ENCODE data around the gene PTRH1.
A peak's percentile ranks its signal among the peaks of the same experiment; 100 is the strongest.

Gene PTRH1

DNA sequence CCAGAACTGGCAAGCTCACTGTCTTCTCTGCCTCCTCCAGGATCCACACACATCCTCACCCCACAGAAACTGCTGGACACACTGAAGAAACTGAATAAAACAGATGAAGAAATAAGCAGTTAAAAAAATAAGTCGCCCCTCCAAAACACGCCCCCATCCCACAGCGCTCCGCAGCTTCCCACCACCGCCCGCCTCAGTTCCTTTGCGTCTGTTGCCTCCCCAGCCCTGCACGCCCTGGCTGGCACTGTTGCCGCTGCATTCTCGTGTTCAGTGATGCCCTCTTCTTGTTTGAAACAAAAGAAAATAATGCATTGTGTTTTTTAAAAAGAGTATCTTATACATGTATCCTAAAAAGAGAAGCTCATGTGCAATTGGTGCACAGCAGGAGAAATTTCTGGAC lies 24.7 kb downstream of the PTRH1 start:
- H3K4me3 ChIP-seq (replicated peaks in 1 of 2; ENCODE audit: low read depth in 2 of 2, low read length in 2 of 2): no peak overlapping the region
- DNase-seq (ENCODE audit: low read depth in 2 of 2): no peak
- TF ChIP-seq, protein P1, sequence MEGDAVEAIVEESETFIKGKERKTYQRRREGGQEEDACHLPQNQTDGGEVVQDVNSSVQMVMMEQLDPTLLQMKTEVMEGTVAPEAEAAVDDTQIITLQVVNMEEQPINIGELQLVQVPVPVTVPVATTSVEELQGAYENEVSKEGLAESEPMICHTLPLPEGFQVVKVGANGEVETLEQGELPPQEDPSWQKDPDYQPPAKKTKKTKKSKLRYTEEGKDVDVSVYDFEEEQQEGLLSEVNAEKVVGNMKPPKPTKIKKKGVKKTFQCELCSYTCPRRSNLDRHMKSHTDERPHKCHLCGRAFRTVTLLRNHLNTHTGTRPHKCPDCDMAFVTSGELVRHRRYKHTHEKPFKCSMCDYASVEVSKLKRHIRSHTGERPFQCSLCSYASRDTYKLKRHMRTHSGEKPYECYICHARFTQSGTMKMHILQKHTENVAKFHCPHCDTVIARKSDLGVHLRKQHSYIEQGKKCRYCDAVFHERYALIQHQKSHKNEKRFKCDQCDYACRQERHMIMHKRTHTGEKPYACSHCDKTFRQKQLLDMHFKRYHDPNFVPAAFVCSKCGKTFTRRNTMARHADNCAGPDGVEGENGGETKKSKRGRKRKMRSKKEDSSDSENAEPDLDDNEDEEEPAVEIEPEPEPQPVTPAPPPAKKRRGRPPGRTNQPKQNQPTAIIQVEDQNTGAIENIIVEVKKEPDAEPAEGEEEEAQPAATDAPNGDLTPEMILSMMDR (IDR thresholded peaks at IDR 0.05; ENCODE audit: low read depth, low read length): no peak

DNA sequence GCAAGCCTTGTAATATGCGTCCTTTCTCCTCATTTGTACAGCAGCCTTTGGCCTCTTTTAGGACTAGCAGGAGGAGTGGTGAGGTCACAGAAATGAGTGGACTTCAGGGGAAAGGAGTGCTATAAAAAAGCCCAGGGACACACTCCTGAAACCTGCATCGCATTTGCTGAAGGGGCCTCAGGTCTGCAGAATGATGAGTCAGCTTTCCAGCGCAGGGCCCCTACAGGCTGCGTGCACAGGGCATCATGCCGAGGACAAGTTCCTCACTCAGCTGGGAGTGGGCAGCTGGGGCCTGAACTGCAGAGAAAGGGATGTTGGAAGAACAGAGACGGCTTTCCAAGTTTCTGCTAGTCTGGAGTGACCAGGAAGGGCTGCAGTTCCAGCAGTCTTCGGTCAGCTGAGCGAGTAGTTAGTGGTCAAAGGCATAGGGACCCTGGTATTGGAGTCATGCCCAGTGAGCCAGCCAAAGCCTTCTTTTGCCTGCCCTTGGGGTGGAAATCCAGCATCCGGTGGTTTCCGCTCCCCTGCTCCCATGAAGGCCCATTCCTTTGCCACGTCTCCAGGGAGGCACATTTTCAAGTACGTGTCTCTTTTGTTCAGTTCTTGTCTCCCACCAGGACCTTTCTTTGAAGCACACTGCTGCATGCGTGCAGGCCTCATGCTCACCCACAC lies 26.0 kb downstream of the PTRH1 start:
- DNase-seq (ENCODE audit: low read depth in 2 of 2): no peak
- TF ChIP-seq, protein P1 (IDR thresholded peaks at IDR 0.05; ENCODE audit: low read depth, low read length): no peak
- H3K4me3 ChIP-seq (replicated peaks in 1 of 2; ENCODE audit: low read depth in 2 of 2, low read length in 2 of 2): no peak overlapping the region

DNA sequence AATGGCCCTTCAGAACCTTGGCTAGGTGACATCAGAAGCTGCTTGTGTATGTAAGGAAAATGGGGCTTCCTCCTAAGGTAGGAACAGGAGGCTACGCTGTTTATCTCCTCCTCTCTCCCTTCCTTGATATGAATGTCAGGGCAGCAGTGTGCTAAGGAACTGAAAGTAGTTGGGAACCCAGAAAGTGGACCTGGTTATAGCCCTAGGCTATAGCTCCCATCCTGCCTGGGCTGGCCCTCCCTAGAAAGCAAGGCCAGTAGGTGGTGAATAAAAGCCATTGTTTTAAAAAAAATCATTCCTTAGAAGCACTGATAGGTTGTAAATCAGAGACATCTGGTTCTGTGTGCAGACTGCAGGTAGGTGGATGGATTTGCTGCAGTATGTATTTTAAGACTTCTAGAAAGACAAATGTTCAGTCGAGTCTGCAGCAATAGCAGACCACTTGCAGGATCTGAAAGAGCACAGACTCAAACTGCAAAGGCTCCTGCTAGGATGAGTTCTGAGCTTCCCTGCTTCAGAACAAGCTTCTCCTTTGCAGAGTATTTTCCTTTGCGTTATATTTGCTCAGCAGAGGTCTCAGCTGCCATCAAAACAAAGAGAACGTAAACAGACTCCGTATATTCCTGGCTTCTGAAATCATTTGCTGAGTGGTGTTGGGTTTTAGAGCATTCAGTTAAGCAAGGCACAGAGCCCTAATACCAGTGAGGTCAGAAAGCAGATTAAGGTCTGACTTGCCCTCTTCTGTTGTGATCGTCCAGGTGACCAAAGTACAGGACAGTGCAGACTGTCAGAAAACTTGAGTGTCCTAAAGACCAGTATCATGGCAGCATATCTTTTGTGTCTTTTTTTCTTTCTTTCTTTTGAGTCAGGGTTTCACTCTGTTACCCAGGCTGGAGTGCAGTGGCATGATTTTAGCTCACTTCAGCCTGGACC lies 28.7 kb downstream of the PTRH1 start:
- DNase-seq (ENCODE audit: low read depth in 2 of 2): no peak
- no peak overlapping the region for H3K4me3 ChIP-seq (replicated peaks in 1 of 2; ENCODE audit: low read depth in 2 of 2, low read length in 2 of 2)
- TF ChIP-seq, protein P1 (IDR thresholded peaks at IDR 0.05; ENCODE audit: low read depth, low read length): no peak

DNA sequence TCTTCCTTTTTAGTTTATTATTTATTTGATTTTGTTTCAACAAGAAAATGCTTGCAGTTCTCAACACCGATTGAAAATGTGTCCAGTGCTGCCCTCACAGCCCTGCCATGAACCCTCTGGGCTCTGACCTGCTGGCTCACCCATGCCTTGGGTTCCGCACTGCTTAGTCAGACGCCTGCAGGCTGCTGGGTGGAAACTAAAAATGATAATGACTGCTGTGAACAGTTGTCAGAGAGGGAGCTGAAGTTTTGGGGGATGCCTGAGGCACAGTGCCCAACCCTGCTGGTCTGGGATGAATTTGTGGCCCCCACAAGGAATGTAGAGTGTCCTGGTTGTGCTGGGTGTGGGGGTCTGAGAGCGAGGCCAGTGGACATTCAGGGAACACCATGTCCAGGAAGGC lies 30.9 kb downstream of the PTRH1 start:
- TF ChIP-seq, protein P1 (IDR thresholded peaks at IDR 0.05; ENCODE audit: low read depth, low read length): no peak
- H3K4me3 ChIP-seq (replicated peaks in 1 of 2; ENCODE audit: low read depth in 2 of 2, low read length in 2 of 2): no peak overlapping the region
- peak in 1 of 2 donors; percentile 42 for DNase-seq (ENCODE audit: low read depth in 2 of 2)

DNA sequence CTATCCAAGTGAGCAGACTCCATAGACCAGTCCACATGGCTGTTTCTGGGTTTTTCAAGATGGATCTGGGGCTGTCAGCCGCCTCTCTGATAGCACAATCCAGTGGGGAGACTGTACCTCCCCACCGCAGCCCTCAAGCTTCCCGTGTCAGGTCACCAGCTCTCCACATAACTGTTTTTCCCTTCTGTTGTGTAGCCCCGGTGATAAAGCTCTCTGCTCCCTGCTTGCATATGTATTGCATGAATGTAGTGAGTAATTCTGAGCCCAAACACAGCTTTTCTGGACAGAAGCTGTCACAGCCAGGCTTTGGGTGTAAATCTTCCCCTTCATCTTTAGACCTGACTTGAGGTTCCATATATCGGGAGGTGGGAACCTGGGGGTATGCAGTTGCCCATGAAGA lies 31.7 kb downstream of the PTRH1 start:
- TF ChIP-seq, protein P1 (IDR thresholded peaks at IDR 0.05; ENCODE audit: low read depth, low read length): no peak
- peak in 1 of 2 donors; percentile 41 for DNase-seq (ENCODE audit: low read depth in 2 of 2)

DNA sequence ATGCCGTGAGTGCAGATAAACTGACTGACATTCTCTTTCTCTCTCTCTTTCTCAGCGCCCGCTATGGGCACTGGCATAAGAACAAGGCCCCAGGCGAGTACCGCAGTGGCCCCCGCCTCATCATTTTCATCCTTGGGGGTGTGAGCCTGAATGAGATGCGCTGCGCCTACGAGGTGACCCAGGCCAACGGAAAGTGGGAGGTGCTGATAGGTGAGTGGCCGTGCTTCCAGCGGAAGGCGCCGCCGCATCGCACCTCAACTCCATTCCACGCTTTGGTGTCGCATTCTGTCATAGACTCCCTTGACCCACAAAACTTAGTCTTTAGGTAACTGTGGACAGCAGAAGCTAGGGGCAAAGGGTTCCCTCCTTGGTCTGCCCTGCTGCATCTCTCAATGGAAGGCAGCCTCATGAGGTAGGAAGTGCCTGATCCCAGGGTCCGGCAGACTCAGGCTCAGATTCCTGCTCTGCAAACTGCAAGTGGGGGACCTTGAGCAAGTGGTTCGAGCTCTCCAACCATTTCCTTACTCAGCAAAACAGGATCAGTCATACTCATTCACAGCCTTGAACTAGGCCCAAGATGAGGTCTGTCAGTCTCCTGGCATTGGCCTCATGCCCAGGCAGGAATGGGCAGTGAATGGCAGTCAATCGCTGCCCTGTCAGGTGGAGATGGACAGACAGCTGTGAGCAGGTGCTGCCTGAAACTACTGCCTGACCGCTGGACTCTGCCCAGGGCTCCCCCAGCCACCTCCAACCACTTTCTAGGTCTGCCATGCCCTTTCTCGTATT lies 32.9 kb downstream of the PTRH1 start:
- no peak for DNase-seq (ENCODE audit: low read depth in 2 of 2)
- TF ChIP-seq, protein P1 (IDR thresholded peaks at IDR 0.05; ENCODE audit: low read depth, low read length): no peak
- no peak overlapping the region for H3K4me3 ChIP-seq (replicated peaks in 1 of 2; ENCODE audit: low read depth in 2 of 2, low read length in 2 of 2)

More for the DNA sequence above, 31.7 kb downstream of the PTRH1 start:
- no peak overlapping the region for H3K4me3 ChIP-seq (replicated peaks in 1 of 2; ENCODE audit: low read depth in 2 of 2, low read length in 2 of 2)

All from cardiac fibroblast (primary cell).